GM23338 (cell line): Measurements from ENCODE around the gene GNAZ. TPM values are rescaled to one million over a fixed set of nuclear protein-coding genes. Genes with fewer than 3 reads are reported as not detected.

Experiments used
- ATAC-seq: fragments of 200-7000 bp; cut with Tn5 transposase; 3 replicates; pipeline ENCODE4 v1.9.1; 2020
- DNase-seq: peaks from one replicate; pipeline ENCODE4 v3.0.0-alpha.2; 2015; ENCODE audit warnings: low spot score
- H2AFZ ChIP-seq: fragments of 200-600 bp; sonication (generic); 2 replicates; pipeline ENCODE4 v1.8.0; 2016; ENCODE audit warnings: antibody characterized with exemption, mild to moderate bottlenecking, moderate library complexity
- H3F3A ChIP-seq: fragments of 200-600 bp; sonication (generic); replicated peaks from 2 replicates; pipeline ENCODE4 v1.8.0; 2017; ENCODE audit warnings: antibody characterized with exemption, mixed run types, low read depth
- H3K27ac ChIP-seq: fragments of 200-600 bp; sonication (generic); 2 replicates; pipeline ENCODE4 v1.6.1; 2016; ENCODE audit warnings: low read depth
- H3K27me3 ChIP-seq: fragments of 200-600 bp; sonication (generic); 2 replicates; pipeline ENCODE4 v1.8.0; 2016; ENCODE audit warnings: mild to moderate bottlenecking, mixed run types, moderate library complexity; ENCODE audit not compliant: insufficient read depth
- H3K36me3 ChIP-seq: fragments of 200-600 bp; sonication (generic); 2 replicates; pipeline ENCODE4 v1.8.0; 2016; ENCODE audit warnings: mild to moderate bottlenecking; ENCODE audit not compliant: insufficient read depth
- H3K4me1 ChIP-seq: fragments of 200-600 bp; sonication (generic); 2 replicates; pipeline ENCODE4 v1.8.0; 2016; ENCODE audit warnings: mild to moderate bottlenecking, moderate library complexity; ENCODE audit not compliant: insufficient read depth
- H3K4me2 ChIP-seq: fragments of 200-600 bp; sonication (generic); 2 replicates; pipeline ENCODE4 v1.7.1; 2017; ENCODE audit warnings: mixed run types
- H3K4me3 ChIP-seq: fragments of 200-600 bp; sonication (generic); 2 replicates; pipeline ENCODE4 v1.6.1; 2016; ENCODE audit warnings: mixed run types
- H3K79me2 ChIP-seq: fragments of 200-600 bp; sonication (generic); replicated peaks from 2 replicates; pipeline ENCODE4 v1.8.0; 2017; ENCODE audit warnings: mild to moderate bottlenecking; ENCODE audit not compliant: insufficient read depth
- H3K9me2 ChIP-seq: fragments of 200-600 bp; sonication (generic); 2 replicates; pipeline ENCODE4 v1.8.0; 2017; ENCODE audit not compliant: insufficient read depth
- H4K20me1 ChIP-seq: fragments of 200-600 bp; sonication (generic); replicated peaks from 2 replicates; pipeline ENCODE4 v1.8.0; 2017; ENCODE audit warnings: mild to moderate bottlenecking; ENCODE audit not compliant: insufficient read depth
- H3K27ac Mint-ChIP-seq: 2 replicates; pipeline ENCODE4 v1.8.0; 2020; ENCODE audit warnings: inconsistent platforms, mild to moderate bottlenecking, moderate library complexity, mixed read lengths
- H3K27me3 Mint-ChIP-seq: 3 replicates; pipeline ENCODE4 v1.8.0; 2022; ENCODE audit warnings: low read depth, mild to moderate bottlenecking, moderate library complexity, mixed read lengths, inconsistent platforms; ENCODE audit not compliant: insufficient read depth, poor library complexity
- H3K36me3 Mint-ChIP-seq: 3 replicates; pipeline ENCODE4 v1.8.0; 2021; ENCODE audit warnings: low read depth, mild to moderate bottlenecking, inconsistent platforms, moderate library complexity, mixed read lengths
- H3K4me1 Mint-ChIP-seq: 3 replicates; pipeline ENCODE4 v1.8.0; 2020; ENCODE audit warnings: mild to moderate bottlenecking, inconsistent platforms, mixed read lengths
- H3K4me3 Mint-ChIP-seq: 3 replicates; pipeline ENCODE4 v1.8.0; 2021; ENCODE audit warnings: moderate library complexity, mild to moderate bottlenecking, inconsistent platforms, mixed read lengths
- H3K9me3 Mint-ChIP-seq: 3 replicates; pipeline ENCODE4 v1.8.0; 2020; ENCODE audit warnings: moderate library complexity, mild to moderate bottlenecking, inconsistent platforms, mixed read lengths
- EZH2phosphoT487 ChIP-seq: fragments of 200-600 bp; sonication (generic); IDR thresholded peaks from one replicate; pipeline ENCODE4 v1.8.1; 2018; ENCODE audit warnings: antibody characterized with exemption; ENCODE audit not compliant: unreplicated experiment
- NANOG ChIP-seq: IDR thresholded peaks from 2 replicates; pipeline ENCODE4 v1.6.1; 2016; ENCODE audit warnings: antibody characterized with exemption, borderline replicate concordance
- POLR2AphosphoS5 ChIP-seq: IDR thresholded peaks from 2 replicates; pipeline ENCODE4 v1.6.1; 2016; ENCODE audit warnings: antibody characterized with exemption, low read depth
- ZNF114 ChIP-seq: fragments of 250-450 bp; sonication (Bioruptor Pico); IDR thresholded peaks from 2 replicates; pipeline ENCODE4 v1.5.0; 2020; ENCODE audit warnings: mild to moderate bottlenecking, moderate library complexity
- ZNF331 ChIP-seq: fragments of 250-450 bp; sonication (Bioruptor Pico); IDR thresholded peaks from 2 replicates; pipeline ENCODE4 v1.5.0; 2020; ENCODE audit warnings: low read depth, mild to moderate bottlenecking, moderate library complexity
- polyA plus RNA-seq: library from polyadenylated mRNA; unstranded; fragments of >200 nt; fragmentation: Nextera tagmentation; extraction: Ambion mirVana; gene quantifications from 2 replicates; pipeline ENCODE4 v1.2.1, GENCODE V29; 2016
- total RNA-seq: library from RNA; depleted of rRNA; stranded (reverse); fragments of >200 nt; shearing (Covaris generic); gene quantifications from 2 replicates; pipeline ENCODE4 v1.2.3, GENCODE V29; 2014
- TF ChIP-seq, protein P1 (sequence below): fragments of 250-450 bp; sonication (Bioruptor Pico); IDR thresholded peaks from 2 replicates; pipeline ENCODE4 v1.5.0; 2020; ENCODE audit warnings: mild to moderate bottlenecking, moderate library complexity

GNAZ gene
- total and polyA plus RNA-seq, 2 experiments from 2014 or later = 2.9 to 11.1 TPM

DNA sequence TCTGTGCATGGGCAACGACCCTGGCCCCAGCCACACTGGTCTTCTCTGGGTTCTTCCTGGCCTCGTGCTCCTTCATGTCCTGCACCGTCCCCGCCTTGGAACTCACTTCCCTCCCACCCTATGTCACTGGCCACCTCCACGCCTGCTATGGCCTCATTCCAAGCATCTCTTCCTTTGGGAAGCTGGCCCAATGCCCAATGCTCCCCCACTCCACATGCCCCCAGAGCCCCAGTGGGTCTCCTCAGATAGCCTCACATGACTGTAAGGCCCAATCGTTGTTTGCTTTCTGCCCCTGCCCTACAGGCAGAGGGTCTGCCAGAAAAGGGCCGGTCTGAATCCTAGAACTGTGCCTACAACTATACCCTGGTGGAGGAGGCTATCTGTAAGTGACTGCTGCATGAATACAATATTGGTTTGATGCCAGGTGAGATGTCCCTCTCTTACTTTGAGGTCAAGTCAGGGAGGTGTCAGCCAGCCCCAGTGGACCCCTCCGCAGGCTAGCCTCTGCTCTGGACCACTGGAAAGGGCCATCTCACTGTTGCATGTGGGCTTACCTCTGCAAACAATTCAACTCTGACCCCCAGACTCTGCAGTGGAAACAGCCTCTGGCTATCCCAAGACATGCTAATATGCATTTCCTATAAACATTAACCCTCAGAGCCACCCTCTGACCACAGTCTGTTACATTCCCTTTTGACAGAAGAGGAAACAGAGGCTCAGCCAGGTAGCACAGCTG lies 2.1 kb upstream of the GNAZ start (continued):
- no peak for TF ChIP-seq NANOG
- no peak for TF ChIP-seq ZNF114 (CRISPR knock-in tag)

DNA sequence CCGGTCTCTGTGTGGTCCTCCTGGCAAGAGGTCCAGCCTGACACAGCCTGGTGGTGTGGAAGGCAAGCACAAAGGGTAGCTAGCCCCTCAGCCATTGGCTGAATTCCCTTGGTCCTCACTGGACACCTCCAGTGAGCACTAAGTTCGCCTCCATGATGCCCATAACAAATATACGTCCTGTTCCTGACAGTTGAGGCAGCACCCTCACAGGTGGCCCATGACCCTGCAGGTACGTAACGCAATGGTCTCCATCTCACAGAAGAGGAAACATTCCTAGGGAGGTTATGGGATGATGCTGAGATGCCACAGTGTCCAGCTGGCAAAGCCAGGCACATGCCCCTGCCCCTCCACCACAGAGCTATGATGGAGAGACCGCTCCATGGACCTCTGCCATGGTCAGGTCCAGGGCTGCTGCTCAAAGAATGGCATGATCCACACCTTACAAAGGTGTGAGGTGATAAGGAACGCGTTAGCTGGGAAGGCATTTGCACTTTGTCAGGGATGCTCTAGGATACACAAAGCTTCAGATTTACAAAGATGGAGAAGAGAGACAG lies 1.4 kb upstream of the GNAZ start:
- no peak overlapping the region for H3K27ac Mint-ChIP-seq
- TF ChIP-seq POLR2AphosphoS5 (no peak), ZNF331 (CRISPR knock-in tag) (no peak), EZH2phosphoT487 (no peak)
- TF ChIP-seq, protein P1, sequence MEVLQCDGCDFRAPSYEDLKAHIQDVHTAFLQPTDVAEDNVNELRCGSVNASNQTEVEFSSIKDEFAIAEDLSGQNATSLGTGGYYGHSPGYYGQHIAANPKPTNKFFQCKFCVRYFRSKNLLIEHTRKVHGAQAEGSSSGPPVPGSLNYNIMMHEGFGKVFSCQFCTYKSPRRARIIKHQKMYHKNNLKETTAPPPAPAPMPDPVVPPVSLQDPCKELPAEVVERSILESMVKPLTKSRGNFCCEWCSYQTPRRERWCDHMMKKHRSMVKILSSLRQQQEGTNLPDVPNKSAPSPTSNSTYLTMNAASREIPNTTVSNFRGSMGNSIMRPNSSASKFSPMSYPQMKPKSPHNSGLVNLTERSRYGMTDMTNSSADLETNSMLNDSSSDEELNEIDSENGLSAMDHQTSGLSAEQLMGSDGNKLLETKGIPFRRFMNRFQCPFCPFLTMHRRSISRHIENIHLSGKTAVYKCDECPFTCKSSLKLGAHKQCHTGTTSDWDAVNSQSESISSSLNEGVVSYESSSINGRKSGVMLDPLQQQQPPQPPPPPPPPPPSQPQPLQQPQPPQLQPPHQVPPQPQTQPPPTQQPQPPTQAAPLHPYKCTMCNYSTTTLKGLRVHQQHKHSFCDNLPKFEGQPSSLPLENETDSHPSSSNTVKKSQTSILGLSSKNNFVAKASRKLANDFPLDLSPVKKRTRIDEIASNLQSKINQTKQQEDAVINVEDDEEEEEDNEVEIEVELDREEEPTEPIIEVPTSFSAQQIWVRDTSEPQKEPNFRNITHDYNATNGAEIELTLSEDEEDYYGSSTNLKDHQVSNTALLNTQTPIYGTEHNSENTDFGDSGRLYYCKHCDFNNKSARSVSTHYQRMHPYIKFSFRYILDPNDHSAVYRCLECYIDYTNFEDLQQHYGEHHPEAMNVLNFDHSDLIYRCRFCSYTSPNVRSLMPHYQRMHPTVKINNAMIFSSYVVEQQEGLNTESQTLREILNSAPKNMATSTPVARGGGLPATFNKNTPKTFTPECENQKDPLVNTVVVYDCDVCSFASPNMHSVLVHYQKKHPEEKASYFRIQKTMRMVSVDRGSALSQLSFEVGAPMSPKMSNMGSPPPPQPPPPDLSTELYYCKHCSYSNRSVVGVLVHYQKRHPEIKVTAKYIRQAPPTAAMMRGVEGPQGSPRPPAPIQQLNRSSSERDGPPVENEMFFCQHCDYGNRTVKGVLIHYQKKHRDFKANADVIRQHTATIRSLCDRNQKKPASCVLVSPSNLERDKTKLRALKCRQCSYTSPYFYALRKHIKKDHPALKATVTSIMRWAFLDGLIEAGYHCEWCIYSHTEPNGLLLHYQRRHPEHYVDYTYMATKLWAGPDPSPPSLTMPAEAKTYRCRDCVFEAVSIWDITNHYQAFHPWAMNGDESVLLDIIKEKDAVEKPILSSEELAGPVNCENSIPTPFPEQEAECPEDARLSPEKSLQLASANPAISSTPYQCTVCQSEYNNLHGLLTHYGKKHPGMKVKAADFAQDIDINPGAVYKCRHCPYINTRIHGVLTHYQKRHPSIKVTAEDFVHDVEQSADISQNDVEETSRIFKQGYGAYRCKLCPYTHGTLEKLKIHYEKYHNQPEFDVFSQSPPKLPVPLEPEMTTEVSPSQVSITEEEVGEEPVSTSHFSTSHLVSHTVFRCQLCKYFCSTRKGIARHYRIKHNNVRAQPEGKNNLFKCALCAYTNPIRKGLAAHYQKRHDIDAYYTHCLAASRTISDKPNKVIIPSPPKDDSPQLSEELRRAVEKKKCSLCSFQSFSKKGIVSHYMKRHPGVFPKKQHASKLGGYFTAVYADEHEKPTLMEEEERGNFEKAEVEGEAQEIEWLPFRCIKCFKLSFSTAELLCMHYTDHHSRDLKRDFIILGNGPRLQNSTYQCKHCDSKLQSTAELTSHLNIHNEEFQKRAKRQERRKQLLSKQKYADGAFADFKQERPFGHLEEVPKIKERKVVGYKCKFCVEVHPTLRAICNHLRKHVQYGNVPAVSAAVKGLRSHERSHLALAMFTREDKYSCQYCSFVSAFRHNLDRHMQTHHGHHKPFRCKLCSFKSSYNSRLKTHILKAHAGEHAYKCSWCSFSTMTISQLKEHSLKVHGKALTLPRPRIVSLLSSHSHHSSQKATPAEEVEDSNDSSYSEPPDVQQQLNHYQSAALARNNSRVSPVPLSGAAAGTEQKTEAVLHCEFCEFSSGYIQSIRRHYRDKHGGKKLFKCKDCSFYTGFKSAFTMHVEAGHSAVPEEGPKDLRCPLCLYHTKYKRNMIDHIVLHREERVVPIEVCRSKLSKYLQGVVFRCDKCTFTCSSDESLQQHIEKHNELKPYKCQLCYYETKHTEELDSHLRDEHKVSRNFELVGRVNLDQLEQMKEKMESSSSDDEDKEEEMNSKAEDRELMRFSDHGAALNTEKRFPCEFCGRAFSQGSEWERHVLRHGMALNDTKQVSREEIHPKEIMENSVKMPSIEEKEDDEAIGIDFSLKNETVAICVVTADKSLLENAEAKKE = no peak
- H2AFZ ChIP-seq = no peak overlapping the region
- no peaks in the 10 kb centered on the region for H4K20me1 ChIP-seq
- no peaks in the 10 kb centered on the region; the same call in 2 of the 3 replicates for H3K36me3 Mint-ChIP-seq
- H3K27me3 ChIP-seq = peaks cover 45% of the 10 kb centered on the region
- no peak overlapping the region for H3K27ac ChIP-seq
- H3K4me3 Mint-ChIP-seq = peak overlapping the region; percentile 88
- no peaks in the 10 kb centered on the region for H3F3A ChIP-seq
- H3K79me2 ChIP-seq = no peaks in the 10 kb centered on the region
- ATAC-seq (no peak), DNase-seq (no peak)
- no peak overlapping the region for H3K4me2 ChIP-seq
- H3K4me3 ChIP-seq = peak overlapping the region; percentile 83; the same call in 1 of the 2 replicates
- no peaks in the 10 kb centered on the region; the same call in 2 of the 3 replicates for H3K9me3 Mint-ChIP-seq
- no peaks in the 10 kb centered on the region for H3K9me2 ChIP-seq
- peaks cover 8% of the 10 kb centered on the region for H3K4me1 ChIP-seq
- H3K4me1 Mint-ChIP-seq = peaks cover 34% of the 10 kb centered on the region
- H3K27me3 Mint-ChIP-seq = peaks cover 37% of the 10 kb centered on the region
- H3K36me3 ChIP-seq = no peaks in the 10 kb centered on the region
